NCI-H128 (cell line): ENCODE results near the gene ZMIZ1.

Experiments used
- DNase-seq: peaks from one replicate; lab custom pipeline; 2025; ENCODE audit not compliant: unreplicated experiment; lab: John Stamatoyannopoulos, UW

The ZMIZ1 gene

DNA sequence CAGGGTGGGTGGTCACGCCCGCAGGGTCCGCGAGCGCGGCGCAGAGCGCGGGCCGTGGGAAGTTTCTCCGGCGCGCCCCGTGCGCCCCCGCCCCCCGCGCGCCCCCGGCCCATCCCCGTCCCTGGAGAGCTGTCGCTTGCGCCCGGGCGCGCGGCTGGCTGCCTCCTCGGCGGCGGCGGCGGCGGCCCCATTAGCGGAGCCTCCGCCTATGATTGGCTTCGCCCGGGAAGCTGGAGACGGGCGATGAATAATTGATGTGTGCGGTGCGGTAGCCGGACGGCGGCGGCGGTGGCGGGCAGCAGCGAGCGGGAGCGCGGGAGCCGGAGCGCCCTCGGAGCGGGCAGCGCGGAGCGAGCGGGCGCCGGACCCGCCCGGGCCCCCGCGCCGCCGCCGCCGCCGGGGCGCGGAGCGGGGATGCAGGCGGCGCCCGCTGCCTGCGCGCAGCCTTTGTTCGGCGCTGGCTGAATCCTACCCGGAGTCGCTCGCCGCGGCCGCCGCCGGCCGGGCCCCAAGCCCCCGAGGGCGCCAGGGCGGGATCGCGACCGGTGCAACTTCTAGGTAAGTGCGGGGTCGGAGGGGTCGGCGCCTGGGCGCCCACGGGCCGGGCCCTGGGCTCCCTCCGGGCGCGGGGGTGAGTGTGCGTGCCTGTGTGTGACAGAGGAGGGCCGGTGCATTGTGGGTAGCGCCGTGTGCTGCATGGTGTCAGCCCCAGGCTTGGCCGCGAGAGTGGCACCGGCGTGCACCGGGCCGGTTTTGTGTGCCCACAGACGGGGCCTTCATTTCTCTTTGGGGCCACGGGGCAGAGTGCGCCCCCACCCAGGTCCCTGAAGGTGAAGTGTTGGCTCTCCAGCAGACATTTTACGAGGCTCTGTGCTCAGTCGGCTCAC is 174.7 kb downstream of the ZMIZ1 start:
- peak; percentile 4 for DNase-seq

DNA sequence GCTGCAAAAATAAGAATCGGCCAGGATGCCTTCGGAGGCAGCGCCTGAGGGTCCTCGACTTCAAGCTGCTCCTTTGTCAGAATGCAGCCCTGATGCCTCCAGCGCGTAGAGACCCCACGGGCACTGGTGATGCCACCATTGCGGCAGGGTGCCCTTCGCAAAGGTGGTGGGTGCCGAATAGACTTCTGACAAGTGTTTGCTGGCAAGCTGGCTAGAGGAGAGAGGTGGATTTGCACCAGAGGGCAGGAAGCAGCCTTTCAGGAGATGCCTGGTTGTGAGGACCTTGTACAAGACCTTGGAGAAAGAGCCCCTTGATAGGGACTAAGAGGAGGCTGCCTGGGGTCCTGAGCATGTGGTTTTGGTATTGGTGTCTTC is 175.3 kb downstream of the ZMIZ1 start:
- no peak for DNase-seq

DNA sequence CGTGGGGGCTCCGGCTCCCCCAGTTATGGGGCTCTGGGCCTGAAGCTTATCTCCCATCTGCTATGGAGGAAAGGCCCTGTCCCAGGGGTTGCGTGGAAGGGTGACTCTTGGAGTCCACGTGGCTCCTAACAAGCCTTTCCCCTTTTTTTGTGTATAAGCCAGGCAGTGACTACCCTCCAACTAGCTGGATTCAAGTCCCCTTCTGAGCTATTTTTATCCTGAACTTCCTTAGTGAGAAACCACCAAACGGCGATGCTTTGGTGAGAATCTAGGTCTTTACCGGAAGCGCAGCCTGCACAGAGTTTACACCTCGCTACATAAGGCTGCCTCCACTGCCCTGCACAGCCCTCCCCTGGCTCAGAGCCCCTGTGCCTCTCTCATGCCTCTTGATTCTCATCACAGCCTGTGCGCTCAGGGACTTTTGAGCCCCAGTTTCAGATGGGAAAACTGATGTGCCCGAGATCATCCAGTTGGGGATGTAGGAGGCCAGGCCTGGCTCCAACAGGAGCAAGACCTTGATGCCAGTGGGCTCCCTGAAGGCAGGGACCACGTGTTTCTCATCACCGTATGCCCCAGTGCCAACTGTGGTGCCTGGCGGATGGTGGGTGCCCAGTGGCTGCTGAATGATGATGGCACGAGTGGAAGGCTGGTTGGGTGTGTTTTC is 176.2 kb downstream of the ZMIZ1 start:
- DNase-seq: no peak

DNA sequence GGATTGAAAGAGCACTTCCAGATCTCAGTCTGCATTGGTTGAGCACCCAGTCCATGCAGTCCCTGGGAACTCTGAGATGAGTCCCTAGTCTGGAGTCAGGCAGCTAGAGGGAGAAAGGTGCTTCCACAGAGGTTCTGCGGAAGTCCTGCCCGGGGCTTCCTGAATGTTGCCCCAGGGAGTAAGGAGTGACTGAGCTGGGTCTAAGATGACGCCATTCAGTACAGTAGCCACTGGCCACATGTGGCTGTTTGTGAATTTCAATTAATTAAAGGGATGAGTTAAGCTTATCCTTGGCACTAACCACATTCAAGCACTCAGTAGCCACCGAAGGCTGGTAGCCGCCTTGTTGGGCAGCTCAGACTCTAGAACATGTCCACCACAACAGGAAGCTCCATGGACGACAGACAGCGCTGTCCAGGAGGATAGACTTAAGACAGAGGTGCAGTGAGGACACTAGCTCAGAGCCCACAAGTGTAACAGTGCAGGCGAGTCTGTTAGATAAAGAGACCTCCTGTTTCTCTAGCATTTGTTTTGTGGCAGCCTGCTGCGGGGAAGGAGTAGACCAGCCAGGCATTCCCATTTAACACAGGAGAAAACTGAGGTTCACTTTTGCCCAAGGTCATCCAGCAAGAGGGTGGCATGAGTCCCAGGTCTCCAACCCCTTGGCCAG is 176.9 kb downstream of the ZMIZ1 start:
- DNase-seq: no peak

DNA sequence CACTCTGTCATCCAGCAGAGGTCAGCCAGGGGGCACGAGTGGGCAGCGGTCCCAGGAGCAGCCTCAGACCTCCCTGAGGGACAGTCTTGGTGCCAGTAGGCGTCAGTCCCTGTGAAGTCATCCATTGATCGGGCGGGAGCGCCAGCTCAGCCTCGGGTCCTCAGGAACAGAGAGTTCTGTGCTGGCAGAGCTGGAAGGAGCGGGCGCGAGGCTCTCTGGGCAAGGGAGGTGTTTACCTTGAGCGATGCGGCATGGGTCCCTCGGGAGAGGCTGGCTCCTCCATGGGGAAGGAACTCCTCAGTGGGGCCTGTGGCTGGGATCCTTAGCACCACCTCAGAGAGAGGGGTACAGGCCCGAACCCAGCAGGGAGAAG is 177.4 kb downstream of the ZMIZ1 start:
- no peak for DNase-seq

DNA sequence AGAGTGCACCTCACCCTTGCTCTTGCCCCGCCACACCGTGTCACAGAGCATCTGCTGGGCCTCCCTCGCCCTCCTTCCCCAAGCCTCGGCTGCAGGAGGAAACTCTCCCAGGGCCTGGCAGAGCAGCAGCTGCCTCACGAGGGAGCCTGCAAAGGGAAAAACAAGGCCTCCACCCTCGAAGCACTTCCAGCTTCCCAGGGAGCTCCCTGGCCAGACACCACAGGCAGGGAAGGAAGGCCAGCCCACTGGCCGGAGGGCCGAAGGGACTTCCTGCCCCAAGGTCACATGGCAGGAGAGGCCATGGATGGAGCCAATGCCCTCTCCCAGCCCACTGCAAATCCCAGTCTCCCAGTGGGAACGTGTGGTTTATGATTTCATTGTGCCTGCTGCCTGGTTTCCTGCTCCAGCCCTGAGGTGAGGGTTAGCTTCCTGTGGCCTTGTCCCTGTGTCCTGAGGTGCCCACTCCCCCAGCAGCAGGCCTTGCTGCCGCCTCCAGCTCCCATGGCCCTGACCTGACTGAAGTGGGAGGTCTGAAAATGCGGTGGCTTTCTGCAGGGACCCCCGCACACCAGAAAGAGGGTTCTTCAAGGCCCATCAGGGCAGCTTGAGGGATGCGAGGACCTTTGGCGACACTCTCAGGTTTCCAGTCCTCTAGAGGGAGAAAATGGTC is 178.0 kb downstream of the ZMIZ1 start:
- DNase-seq: no peak

DNA sequence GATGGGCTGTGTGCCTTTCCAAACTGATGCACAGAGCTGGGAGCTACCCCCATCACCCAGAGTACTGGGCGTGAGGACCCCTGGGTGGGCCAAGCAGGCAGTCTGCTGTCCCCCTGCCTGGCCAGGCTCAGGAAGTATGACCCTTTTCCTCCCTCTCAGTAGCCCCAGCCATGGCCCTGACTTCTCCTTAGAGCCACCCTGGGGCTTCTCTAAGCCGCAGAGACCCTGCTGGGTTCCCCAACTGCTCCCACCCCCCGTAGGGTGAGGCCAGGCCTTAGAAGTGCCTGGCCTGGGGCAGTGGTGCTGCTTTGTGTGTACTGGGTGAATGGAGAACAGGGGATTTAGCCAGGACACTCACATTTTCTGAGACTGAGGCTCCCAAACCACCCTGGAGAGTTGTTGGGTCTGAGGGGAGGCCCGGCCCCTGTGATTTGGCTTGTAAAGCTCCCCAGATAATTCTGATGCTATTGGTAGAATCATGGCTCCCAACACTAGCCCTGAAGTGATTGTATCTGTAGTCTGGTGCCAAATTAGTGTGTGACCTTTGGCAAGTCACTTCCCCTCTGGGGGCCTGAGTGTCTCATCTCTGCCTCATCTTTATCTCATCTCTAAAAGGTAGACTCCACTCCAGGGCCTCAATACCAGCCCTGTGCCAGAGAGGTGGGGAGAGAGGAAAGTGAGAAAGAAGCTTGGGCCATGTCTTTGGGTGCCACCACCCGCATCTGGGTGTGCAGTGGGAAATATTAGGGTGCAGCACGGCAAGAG is 178.8 kb downstream of the ZMIZ1 start:
- no peak for DNase-seq

DNA sequence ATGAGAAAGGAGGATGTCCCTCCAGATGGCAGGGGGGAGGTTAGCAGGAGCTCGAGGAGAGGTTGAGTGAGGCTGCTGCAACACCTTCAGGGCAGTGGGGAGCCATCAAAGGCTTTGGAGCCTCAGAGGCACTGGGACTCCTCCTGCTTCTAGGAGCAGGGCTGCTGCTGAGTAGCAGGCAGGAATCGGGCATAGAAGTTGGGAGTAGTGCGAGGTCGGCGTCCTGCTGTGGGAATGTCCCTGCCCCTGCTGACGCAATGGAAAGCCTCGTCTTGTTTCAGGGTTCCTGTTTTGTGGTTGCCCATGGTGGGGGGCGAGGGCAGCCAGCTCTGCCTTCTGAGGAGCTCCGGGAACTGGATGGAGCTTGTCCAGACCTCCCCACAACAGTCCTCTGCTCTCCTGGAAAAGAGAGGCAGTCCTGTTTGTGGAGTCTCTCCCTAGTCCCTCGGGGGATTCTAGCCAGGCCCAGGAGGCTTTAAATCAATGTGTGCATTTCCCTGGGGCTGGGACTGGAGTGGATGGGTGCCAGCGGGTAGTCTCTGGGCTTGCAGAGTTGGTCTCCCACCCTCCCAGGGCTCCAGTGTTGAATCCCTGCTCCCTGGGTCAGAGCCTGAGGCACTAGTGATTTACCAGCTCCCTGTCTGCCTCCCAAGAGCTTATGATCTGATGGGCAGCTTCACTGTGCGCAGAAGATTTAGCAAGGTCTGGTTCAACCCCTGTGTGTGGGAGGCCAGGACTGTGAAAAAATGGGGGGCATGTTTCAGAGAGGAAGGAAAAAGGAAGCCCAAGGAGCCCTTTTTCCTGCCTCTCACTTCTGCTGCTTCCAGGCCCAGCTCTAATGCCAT is 179.8 kb downstream of the ZMIZ1 start:
- no peak for DNase-seq

DNA sequence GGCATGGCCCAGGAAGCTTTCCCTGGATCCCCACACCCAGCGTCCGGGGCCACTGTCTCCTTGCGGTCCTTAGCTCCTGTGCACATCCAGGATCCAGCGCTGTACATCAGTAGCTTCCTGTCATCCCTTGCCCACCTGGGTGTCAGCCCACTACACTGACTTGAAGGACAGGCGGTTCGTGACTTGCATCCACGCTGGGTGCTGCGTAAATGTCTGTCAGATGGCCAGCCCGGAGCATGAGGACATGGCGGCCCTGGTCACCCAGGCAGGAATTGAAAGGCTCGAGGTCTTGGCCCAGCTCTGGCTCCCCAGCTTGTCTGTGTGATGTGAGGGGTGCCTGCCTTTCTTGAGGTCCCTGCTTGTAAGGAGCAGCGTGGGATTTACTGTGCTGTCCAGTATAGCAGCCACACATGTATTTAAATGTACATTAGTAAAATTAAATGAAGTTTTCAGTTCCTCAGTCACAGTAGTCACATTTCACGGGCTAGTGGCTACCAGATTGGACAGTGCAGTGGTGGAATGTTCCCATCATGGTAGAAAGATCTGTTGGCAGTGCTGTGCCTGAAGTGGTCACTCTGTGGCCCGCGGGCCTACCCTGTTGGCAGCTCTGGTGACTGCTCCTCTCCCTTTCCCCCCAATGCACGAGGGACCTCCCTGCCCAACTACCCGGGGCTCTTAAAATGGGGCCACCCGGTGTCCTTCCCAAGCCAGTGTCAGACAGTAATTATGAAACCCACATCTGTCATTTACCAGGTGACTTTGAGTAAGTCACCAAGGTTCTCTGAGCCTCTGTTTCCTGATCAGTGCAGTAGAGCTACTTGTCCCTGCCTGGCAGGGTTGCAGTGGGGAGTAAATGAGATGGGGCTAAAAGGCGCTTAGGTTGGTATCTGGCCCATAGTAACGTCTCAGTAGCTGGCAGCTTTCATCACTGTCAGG is 180.7 kb downstream of the ZMIZ1 start:
- no peak for DNase-seq

DNA sequence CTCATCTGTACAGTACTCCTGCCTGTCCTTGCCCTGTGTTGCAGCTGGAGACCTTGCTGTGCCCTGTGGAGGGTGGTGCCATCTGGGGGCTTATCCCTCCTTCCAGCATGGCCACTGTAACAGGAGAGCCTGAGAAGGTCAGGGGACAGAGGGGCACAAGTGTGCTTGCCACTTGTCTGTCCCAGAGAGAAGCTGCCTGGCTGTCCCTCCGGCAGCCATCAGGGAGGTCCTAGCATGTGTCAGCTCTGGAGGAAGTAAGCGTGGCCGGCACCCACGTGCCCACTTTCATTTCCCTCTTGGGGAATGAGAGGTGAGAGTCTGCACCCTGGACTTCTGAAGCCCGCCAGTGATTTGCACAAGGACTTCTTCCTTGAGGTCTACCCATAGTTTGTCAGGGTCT is 181.5 kb downstream of the ZMIZ1 start:
- no peak for DNase-seq

DNA sequence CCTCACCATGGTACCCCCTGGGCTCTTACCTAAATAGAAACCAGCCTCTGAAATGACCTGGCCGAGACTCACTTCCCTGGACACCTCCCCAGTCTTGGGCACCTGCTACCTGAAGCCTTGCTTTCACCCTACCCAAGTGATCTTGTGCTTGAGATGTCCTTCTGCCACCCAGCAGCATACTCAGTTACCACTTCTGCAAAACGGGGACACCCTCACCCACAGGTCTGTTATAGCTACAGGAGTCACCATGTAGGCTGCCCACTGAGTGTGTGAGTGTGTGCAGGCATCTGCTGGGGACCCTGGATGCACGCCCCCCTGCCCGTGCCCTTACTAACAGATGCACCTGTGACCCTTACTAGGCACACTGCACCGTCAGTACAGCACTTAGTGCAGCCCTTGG is 183.7 kb downstream of the ZMIZ1 start:
- DNase-seq: no peak

DNA sequence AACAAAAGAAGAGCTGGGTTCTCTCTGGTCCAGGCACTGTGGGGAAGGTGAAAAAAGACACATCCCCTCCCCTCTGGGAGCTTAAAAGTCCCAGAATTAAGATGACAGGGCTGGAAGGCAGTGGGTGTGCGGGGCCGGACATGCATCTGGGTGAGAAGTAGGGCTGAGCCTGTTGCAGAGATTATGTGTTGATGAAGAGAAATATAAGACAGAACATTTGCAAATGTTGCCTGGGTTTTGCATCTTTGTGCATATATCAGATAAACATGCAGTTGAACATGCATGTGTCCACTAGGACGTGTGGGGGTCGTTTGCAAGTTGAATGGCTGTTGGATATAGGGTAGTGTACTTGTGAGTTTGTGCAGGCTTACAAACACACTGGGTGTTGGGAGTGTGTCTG is 184.2 kb downstream of the ZMIZ1 start:
- no peak for DNase-seq

DNA sequence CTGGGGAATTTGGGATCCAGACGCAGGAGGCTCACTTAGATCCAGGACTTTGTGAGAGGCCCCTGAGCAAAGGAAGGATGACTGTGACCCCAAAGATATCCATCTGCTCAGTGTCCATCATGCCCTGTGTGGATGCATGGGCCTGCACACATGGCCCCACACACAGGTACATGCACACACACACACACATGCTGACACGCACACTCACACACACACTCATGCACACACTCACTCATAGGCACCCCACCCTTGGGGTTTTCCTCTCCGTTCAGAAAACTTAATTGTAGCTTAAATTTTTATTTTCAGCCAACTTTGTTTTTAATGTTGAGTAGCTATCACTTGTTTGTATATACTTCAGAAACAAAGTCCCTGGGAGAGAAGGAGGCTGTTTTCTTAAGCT is 184.9 kb downstream of the ZMIZ1 start:
- DNase-seq: no peak

DNA sequence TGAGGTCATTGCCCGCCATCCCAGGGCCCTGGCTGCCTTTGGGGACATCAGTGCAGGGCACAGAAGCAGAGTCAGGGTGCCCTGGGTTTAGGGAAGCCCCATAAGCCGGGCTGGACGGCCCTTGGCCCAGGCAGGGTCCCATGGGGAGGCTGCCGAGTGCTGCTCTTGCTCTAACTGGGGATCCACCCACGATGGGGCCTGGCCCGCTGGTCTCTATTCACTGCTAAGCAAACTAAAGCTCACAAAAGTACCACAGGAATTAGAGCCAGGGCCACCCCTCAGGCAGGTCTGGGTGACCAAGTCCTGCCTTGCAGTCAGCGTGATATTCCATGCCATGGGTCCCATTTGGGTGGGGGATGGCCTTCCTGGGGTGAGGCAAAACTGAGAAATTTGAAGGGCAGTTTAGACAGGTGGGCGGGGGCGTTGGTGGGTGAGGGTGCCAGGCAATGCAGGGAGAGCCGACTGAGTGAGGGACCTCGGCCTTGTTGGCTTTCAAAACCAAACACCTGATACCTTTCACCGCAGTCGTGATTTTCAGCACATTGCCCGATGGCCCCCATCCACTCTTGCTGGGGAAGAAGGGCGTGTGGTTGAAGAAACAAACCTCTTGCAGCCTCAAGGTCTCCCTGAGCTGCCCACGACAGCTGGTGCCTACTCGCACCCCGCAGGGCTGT is 185.7 kb downstream of the ZMIZ1 start:
- no peak for DNase-seq

DNA sequence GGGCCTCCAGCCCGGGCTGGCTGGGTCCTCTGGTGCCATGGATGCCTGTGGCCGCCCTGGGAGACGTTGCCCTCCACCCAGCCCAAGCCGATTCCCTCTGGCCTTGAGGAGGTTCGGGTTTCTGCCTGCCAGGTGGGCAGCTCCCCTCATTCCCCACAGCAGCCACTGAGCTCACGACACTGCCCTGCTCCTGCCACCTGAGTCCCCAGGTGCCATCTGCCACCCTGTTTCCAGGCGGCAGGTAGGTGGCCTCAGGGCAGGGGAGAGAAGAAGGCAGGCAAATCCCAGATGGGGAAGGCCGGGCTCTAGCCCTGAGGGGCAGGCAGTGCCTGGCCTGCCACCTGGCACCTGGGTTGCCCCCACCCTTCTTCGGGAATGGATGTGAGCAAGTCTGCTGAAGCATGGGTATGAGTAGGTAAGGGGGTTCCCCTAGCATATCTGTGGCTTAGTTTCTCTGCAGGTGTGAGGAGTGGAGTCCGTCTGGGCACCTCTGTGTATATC is 186.3 kb downstream of the ZMIZ1 start:
- no peak for DNase-seq

DNA sequence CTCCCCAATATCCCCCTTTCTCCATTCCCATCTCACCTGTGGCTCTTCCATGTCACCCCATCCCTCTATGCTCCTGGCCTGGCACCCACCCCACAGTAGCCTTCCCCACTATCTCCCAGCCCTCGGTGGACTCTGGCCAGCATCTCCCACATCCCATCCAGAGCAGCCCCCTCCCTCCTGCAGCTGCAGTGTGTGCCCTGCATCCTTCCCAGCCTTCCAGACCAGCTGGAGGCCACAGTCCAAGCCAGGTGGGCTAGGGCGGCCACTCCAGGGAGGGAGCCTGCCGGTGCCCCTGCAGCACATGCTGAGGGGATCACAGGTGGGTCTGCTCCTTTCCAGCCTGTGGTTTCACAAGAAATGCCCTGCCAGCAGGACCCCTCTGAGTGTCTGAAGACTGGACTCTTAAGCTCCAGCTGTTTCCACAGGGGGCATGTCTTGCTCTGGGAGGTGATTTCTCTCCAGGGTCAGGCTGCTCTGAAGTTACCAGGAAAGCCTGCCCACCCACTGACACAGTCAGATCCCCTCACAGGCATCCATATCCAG is 187.6 kb downstream of the ZMIZ1 start:
- DNase-seq: no peak

DNA sequence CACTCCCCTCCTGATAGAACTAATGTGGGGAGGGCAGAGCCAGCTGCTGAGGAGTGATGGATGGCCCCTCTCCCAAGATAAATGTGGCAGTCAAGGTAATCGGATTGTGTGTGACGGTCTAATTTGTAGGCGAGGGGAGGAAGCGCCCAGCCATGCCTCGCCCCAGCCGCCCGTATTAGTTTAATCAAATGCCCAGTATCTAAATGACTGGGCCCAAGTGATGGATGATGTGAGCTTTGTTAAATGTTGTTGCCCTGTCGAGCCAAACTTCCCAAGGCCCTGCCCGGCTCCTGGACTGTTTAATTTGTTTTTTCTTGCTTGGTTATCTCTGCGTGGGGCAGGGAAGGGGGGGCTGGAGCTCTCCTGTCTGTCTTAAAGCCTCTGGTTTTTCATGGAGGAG is 190.1 kb downstream of the ZMIZ1 start:
- DNase-seq: no peak

DNA sequence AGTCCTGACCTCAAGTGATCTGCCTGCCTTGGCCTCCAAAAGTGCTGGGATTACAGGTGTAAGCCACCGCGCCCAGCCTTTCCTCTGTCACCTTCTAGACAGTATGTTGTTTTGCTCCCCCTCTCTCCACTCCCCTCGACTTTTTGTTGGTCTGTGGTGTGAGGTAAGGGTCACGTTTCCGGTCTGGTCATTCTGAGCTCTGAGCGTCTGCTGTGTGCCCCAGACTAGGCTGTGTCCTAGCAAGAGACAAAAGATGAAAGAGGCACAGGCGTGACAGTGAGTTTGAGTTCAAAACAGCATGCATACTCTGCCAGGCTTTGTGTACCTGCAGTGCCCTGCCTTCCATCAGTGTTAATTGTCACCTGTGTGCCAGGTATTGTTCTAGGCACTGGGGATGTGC is 191.1 kb downstream of the ZMIZ1 start:
- DNase-seq: no peak
